Fibroblast of skin of left biceps (primary cell): ENCODE measurements around the gene ZBTB14.

Source experiments
- DNase-seq, 2 experiments: peaks; one replicate each; pipeline ENCODE4 v3.0.0-alpha.2; 2013; ENCODE audit warnings: low read depth in 2 of 2

Gene ZBTB14

GRCh38 chr18:5295231-5295920 lies at the start of gene ZBTB14:
ZBTB14 (minus strand) TSS chr18:5295726; CDS start chr18:5293246, 2,480 bp downstream.
- DNase-seq = peak; percentile 42 to 48

DNA sequence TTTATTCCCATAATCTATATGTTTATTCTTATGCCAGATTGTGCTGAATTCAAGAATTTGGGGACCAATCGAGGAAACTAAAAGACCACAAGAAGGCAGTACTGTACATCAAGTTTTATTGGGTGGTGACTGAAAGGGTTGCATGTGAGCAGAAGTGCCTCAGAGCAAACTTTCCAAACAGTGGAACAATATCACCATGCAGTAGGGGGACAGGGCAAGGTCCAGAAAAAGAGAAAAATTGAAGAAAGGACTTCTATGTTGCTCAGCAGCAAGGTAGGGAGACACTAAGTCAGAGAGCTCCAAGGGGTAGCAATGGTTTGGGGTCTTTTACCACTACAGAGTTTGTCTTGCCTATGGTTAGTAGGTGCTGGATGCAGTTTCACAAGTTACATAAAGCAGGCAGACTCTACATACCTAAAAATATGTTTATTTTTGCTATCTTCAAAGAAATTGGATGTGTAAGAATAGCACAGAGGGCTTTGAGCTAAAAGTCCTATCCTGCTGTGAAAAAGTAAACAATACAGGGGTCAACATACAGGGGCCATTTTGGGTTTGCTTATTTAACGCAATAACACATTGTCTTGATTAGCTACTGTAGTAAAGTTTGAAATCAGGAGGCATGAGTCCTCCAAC lies 43.8 kb upstream of the ZBTB14 start:
- DNase-seq = no peak

DNA sequence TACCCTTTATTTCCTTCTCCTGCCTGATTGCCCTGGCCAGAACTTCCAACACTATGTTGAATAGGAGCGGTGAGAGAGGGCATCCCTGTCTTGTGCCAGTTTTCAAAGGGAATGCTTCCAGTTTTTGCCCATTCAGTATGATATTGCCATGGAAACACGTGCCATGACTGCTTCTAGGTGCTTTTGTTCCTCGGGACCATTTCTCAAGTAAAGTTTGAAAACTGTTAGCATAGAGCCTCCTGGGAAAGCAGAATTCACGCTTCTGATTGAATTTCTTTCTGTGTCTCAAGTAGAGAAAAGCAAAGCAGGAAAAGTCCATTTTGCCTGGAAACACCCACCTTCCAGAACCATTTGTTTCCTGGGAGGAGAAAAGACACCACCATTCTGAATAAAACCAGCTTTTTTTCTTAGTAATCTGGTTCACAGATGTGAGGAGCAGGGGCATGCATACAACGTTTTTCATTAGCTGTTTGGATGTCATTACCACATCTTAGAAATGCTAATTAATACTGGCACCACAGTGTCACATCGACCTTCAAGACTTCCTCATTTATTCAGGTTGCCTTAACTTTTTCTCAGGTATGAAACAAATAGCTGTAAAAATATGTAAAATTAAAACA lies 39.0 kb upstream of the ZBTB14 start:
- no peak for DNase-seq

- DNase-seq = no peak
Measured at GRCh38 chr18:5318061-5318700, 22.7 kb upstream of the ZBTB14 start.

- no peak for DNase-seq
Measured at GRCh38 chr18:5317186-5317585, 21.7 kb upstream of the ZBTB14 start.

GRCh38 chr18:5315838-5316237 lies 20.3 kb upstream of the ZBTB14 start:
- DNase-seq = no peak

GRCh38 chr18:5311301-5311989 lies 15.9 kb upstream of the ZBTB14 start:
- no peak for DNase-seq

DNA sequence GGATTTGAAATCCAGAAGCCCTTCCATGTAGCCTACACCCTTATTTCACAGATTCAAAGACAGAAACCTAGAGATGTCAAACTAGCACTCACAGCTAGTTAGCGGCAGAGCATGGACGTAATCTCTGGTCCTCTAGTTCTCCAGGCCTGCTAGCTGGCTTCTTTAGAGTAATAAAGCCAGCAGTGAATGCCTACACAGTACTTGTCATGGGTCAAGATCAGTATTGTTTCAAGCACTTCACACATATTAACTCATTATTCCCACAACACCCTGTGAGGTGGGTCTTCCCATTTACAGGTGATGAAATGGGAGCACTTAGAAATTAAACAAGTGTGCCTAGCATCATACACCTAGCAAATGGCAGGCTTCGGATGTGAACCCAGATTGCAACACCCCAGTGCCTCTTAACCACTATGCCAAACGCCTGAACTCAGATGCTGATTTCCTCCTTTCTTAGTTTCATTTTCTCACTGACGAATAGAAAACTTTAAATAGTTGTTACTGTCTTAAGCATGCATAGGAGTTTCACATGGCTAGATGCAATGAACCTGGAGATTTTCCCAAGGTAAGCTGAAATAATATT lies 14.5 kb upstream of the ZBTB14 start:
- DNase-seq = no peak

DNA sequence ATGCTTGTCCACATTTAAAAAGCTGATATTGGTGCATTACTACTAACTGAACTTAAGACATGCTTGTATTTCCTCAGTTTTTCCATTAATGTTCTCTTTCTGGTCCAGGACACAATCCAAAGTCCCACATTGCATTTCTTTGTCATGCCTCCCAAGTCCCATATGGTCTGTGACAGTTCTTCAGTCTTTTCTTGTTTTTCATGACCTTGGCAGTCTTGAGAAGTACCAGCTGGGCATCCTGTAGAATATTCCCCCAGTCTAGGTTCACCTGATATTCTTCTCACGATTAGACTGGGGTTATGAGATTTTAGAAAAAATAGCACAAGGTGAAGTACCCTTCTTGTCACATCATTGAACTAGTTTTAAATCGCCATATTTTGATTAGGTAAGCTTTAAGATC lies 10.3 kb upstream of the ZBTB14 start:
- no peak for DNase-seq

- no peak for DNase-seq
Measured at GRCh38 chr18:5304232-5304631, 8.7 kb upstream of the ZBTB14 start.

DNA sequence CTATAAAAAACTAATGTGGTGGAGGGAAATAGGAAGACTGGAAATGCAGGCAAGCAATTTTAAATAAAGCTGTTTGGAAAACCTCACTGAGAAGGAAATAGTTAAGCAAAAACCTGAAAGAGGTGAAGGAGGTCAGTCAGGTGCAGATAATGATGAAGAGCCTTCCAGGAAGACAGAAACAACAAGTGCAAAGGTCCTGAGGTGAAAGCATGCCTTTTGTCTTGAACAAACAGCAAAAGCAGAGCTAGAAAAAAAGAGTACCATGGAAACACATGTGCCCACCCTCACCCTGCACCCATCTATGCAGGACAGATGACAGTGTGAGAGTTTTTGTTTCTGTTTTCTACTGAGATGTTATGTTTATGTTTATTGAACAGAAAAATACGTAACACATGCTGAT lies 8.1 kb upstream of the ZBTB14 start:
- no peak for DNase-seq

DNA sequence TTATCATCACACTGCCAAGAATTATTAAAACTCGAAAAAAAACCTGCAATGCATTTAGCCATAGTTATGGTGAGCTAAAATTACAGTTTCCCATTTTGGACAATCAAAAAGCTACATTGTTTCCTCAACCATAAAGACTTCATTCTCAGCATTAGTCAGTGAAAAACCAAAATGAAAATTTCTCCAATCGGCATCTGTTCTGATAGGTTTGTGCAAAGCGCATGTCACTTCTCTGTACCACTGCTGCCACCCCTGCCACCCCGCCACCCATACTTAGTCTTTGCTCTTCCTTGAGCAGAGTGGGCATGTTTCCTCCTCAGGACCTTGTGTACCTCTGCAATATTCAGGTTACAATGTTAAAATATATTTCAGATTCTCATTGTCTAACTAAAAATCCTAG lies 7.1 kb upstream of the ZBTB14 start:
- DNase-seq = no peak

DNA sequence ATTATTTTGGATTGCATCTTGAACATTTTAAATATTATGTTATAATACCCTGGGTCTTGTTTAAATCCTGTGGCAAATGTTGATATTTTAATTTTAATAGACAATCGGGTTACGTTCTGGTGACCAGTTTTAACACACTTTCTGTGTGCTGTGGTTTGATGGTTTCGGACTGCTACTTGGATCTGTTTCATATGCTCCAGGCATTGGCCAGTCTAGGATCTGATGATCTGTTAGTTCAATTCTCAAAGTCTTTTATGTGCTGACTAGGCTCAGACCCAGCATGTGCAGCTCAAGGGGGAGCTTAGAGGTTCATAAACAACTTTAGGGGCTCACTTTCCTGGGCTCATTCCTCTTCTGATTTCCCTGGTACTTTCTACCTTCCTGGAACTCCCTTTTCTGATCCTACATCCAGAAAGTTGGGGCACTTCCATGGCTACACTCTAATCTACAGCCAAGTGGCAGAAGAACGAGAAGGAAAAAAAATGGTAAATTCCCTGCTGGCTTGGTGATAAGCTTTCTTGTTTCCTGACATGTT lies 5.0 kb upstream of the ZBTB14 start:
- DNase-seq = no peak

- DNase-seq = no peak
Measured at GRCh38 chr18:5298156-5298852, 2.8 kb upstream of the ZBTB14 start.

GRCh38 chr18:5297597-5297996 lies 2.1 kb upstream of the ZBTB14 start:
- no peak for DNase-seq

DNA sequence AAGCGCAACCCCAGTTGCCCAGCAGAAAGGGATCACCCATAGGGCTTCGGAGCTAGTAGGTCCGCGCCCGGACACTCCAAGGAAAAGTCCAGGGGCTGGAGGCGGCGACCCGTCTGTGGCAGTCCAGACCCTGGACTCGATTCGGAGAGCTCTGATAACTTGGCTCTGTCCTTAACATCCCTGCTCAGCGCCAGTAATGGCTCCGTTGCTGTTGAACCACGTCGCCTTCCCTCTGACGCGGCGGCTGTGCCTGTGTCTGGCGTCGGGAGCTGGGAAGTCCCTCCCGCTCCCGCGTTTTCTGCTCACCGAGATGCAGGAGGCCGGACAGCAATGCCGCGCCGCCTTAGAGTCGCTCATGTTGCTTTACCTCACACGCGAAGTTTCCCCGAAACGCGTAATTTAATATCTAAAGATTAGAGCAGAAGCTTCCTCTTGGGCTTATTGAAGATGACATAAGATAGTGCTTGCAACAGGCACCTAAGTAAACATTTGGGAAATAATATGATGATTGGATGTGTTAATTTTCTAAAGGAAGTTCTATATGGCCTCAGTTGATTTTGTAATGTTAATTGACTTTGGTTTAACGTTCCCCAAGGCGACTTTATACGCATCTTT lies 1.3 kb upstream of the ZBTB14 start:
- DNase-seq = peak; percentile 47 to 62

DNA sequence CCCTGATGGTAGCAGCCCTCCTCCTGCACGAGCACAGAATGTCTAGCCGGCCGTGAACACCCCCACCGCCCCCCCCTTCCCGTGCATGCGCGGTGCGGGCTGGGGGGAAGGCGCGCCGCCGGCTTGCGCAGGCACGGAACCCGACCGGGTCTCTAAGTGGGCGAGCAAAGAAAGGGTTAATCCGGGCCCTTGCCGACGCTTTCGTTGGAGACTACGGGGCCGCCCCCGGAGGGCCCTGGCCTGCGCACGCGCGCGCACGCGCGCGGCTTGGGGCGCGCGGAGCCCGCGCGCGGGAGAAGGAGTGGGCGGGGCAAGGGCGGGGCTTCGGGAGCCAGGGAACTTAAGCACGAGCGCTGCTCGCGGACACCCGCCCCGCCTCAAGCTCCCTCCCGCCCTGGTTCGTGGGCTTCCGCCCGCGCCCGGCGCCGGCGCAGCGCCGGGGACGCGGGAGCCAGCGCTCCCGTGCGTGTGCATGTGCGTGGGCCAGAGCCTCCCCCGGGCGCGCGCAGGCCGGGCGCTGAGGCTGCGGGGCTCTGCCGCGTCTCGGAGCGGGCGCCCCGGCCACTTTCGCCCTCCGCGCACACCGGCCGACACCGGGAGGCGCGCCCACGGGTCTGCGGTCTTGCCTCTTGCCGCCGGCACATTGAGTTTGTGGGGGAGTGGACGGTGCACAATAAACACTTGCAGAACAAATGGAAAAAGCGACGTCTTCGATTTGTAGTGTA lies 617 bp upstream of the ZBTB14 start:
- DNase-seq = peak; percentile 95

DNA sequence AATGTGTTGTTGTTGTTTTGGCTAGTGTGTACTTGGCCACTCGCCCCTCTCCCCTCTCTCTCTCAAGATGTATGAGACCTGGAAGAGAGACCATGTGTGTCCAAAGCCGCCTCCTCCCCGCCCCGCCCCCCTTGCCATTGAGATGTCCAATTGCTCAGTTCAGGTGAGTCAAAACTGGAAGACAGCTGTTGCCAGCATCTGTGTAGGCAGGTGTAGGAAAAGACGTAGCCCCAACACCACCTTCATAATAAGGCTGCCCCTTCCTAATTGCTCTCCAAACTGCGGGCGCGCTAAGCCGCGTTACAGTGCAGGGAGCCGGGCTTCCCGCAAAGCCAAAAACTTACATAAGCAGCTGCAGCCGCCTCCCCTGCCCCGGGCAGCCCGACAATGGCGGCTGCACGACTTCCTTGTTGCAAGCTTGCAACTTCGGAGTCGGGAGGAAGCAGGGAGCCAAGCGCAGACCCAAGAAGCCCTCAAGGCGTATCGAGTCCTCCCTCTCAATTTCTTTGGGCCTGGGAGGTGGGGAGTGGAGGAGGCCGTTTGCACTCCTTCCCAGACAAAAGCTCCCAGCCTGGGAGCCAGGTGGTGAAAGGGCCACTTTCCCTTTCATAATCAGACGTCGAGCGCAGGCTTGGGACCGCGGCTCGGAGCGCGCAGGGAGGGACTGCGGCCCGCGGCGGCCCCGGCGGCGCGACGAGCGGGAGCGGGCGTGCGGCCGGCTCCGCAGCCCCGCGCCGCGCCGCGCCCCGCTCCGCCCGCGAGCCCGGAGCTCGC lies 882 bp downstream of the ZBTB14 start:
- DNase-seq = no peak

- no peak for DNase-seq
Measured at GRCh38 chr18:5294113-5294456, 1.4 kb downstream of the ZBTB14 start.
